Spinal cord (tissue), 10 donors: ENCODE data around the gene BCOR. TPM values are rescaled to one million over a fixed set of nuclear protein-coding genes. Genes with fewer than 3 reads are reported as not detected.

ENCODE experiments used
- DNase-seq, 6 donors: peaks; one replicate each; pipeline versions ENCODE4 v3.0.0 to v3.0.0-alpha.2; 2013 to 2015; ENCODE audit warnings: low spot score in 6 of 6, low read depth in 4 of 6
- H3K27ac ChIP-seq: one replicate; pipeline ENCODE4 v1.5.1; 2013; ENCODE audit warnings: low read depth, low read length, control low read depth
- H3K27me3 ChIP-seq: one replicate; pipeline ENCODE4 v1.6.1; 2013; ENCODE audit warnings: low read length; ENCODE audit not compliant: control insufficient read depth, insufficient read depth
- H3K36me3 ChIP-seq: one replicate; pipeline ENCODE4 v1.6.1; 2013; ENCODE audit warnings: low read length; ENCODE audit not compliant: control insufficient read depth, insufficient read depth
- H3K4me1 ChIP-seq: one replicate; pipeline ENCODE4 v1.6.1; 2013; ENCODE audit warnings: low read length; ENCODE audit not compliant: control insufficient read depth, insufficient read depth
- H3K4me3 ChIP-seq: one replicate; pipeline ENCODE4 v1.5.1; 2013; ENCODE audit warnings: low read depth, low read length, control low read depth
- H3K9me3 ChIP-seq: one replicate; pipeline ENCODE4 v1.6.1; 2013; ENCODE audit warnings: low read length; ENCODE audit not compliant: control insufficient read depth, insufficient read depth
- WGBS: methylation state at CpG from one replicate; pipeline ENCODE4 v1.1.5; 2013; ENCODE audit warnings: missing lambda C conversion rate; ENCODE audit not compliant: insufficient coverage; 5-methylcytosine and 5-hydroxymethylcytosine counted together
- polyA plus RNA-seq, 2 donors: library from polyadenylated mRNA; unstranded; fragments of 120-200 nt; gene quantifications; one replicate each; pipeline ENCODE4 v1.2.1, GENCODE V29; 2013; ENCODE audit not compliant: insufficient read length in 2 of 2
- total RNA-seq, 2 donors: library from RNA; depleted of rRNA in 1 of 2; stranded (reverse); fragments of 120-200 nt in 1 of 2; fragments of >200 nt in 1 of 2; gene quantifications; one replicate each; pipeline versions ENCODE4 v1.2.3 to v1.2.4, GENCODE V29; 2013 to 2014
- donor health status: healthy.

BCOR gene
- total and polyA plus RNA-seq, 4 donors = 26.7 to 32.3 (median 31.6) TPM

GRCh38 chrX:40056420-40056819, 41.3 kb downstream of the BCOR start:
- H3K4me3 ChIP-seq = no peak overlapping the region
- H3K36me3 ChIP-seq = peaks cover 24% of the 10 kb centered on the region
- no peak for DNase-seq
- H3K4me1 ChIP-seq = no peaks in the 10 kb centered on the region
- H3K27me3 ChIP-seq = no peaks in the 10 kb centered on the region
- peaks cover 1% of the 10 kb centered on the region for H3K9me3 ChIP-seq
- 47% methylated on average over 2 of the region's 4 CpGs for WGBS
- no peak overlapping the region for H3K27ac ChIP-seq

- Histone ChIP-seq H3K36me3 (peaks cover 18% of the 10 kb centered on the region), H3K4me1 (no peaks in the 10 kb centered on the region), H3K27me3 (no peaks in the 10 kb centered on the region), H3K27ac (no peak overlapping the region), H3K9me3 (peaks cover 6% of the 10 kb centered on the region), H3K4me3 (no peak overlapping the region)
- DNase-seq = no peak
- WGBS = 95% methylated on average over 4 of the region's 6 CpGs
These were observed 42.3 kb downstream of the BCOR start for GRCh38 chrX:40055495-40055894.

- DNase-seq = no peak
- H3K27me3 ChIP-seq = no peaks in the 10 kb centered on the region
- H3K36me3 ChIP-seq = peaks cover 15% of the 10 kb centered on the region
- H3K27ac ChIP-seq = no peak overlapping the region
- no peak overlapping the region for H3K4me3 ChIP-seq
- no CpG with 5 or more reads among the region's 1 CpG for whole genome bisulfite sequencing
- H3K9me3 ChIP-seq = peaks cover 10% of the 10 kb centered on the region
- H3K4me1 ChIP-seq = no peaks in the 10 kb centered on the region
These were observed 43.0 kb downstream of the BCOR start for GRCh38 chrX:40054793-40055192.

GRCh38 chrX:40050532-40050931, 47.2 kb downstream of the BCOR start:
- Histone ChIP-seq H3K9me3 (peaks cover 10% of the 10 kb centered on the region), H3K36me3 (peaks cover 17% of the 10 kb centered on the region), H3K4me3 (no peak overlapping the region), H3K27me3 (no peaks in the 10 kb centered on the region), H3K4me1 (no peaks in the 10 kb centered on the region), H3K27ac (no peak overlapping the region)
- no peak for DNase-seq
- WGBS = no CpG with 5 or more reads among the region's 1 CpG

GRCh38 chrX:40049084-40049641, 48.6 kb downstream of the BCOR start:
- Histone ChIP-seq H3K36me3 (peaks cover 17% of the 10 kb centered on the region), H3K27ac (no peak overlapping the region), H3K4me3 (no peak overlapping the region), H3K27me3 (no peaks in the 10 kb centered on the region), H3K4me1 (no peaks in the 10 kb centered on the region), H3K9me3 (peaks cover 10% of the 10 kb centered on the region)
- WGBS = 88% methylated on average over 7 of the region's 7 CpGs
- no peak for DNase-seq

GRCh38 chrX:40047485-40047884, 50.3 kb downstream of the BCOR start:
- H3K9me3 ChIP-seq = peaks cover 10% of the 10 kb centered on the region
- H3K27ac ChIP-seq = no peak overlapping the region
- no peaks in the 10 kb centered on the region for H3K27me3 ChIP-seq
- no peaks in the 10 kb centered on the region for H3K4me1 ChIP-seq
- H3K4me3 ChIP-seq = no peak overlapping the region
- H3K36me3 ChIP-seq = peaks cover 10% of the 10 kb centered on the region
- no peak for DNase-seq

GRCh38 chrX:40043895-40044294, 53.9 kb downstream of the BCOR start:
- Histone ChIP-seq H3K4me1 (no peaks in the 10 kb centered on the region), H3K27me3 (no peaks in the 10 kb centered on the region), H3K4me3 (no peak overlapping the region), H3K36me3 (peaks cover 4% of the 10 kb centered on the region), H3K27ac (no peak overlapping the region), H3K9me3 (no peaks in the 10 kb centered on the region)
- WGBS = 90% methylated on average over 3 of the region's 3 CpGs
- no peak for DNase-seq

GRCh38 chrX:40041915-40042314, 55.8 kb downstream of the BCOR start:
- H3K4me3 ChIP-seq = no peak overlapping the region
- H3K36me3 ChIP-seq = no peaks in the 10 kb centered on the region
- H3K27me3 ChIP-seq = no peaks in the 10 kb centered on the region
- no peaks in the 10 kb centered on the region for H3K4me1 ChIP-seq
- no peak for DNase-seq
- 77% methylated on average over 3 of the region's 6 CpGs for WGBS
- peaks cover 2% of the 10 kb centered on the region for H3K9me3 ChIP-seq
- H3K27ac ChIP-seq = no peak overlapping the region

GRCh38 chrX:40040686-40041461, 56.9 kb downstream of the BCOR start:
- Histone ChIP-seq H3K4me1 (no peaks in the 10 kb centered on the region), H3K27me3 (no peaks in the 10 kb centered on the region), H3K9me3 (peaks cover 2% of the 10 kb centered on the region), H3K4me3 (no peak overlapping the region), H3K27ac (no peak overlapping the region), H3K36me3 (no peaks in the 10 kb centered on the region)
- WGBS = 41% methylated on average over 2 of the region's 4 CpGs
- DNase-seq = no peak

GRCh38 chrX:40039887-40040286, 57.9 kb downstream of the BCOR start:
- H3K36me3 ChIP-seq = no peaks in the 10 kb centered on the region
- H3K4me3 ChIP-seq = no peak overlapping the region
- no peak for DNase-seq
- peaks cover 2% of the 10 kb centered on the region for H3K9me3 ChIP-seq
- WGBS = 94% methylated on average over 7 of the region's 8 CpGs
- H3K27me3 ChIP-seq = no peaks in the 10 kb centered on the region
- no peak overlapping the region for H3K27ac ChIP-seq
- H3K4me1 ChIP-seq = no peaks in the 10 kb centered on the region
